OCI-LY3 (cell line): Measurements from ENCODE around the gene DDIT4L.

Experiments
- H2AFZ ChIP-seq: fragments of 200-600, 300-600 bp; shearing (Covaris generic); 2 replicates; pipeline ENCODE4 v1.6.0; 2014; ENCODE audit warnings: antibody characterized with exemption, low read depth, low read length
- H3K27ac ChIP-seq: fragments of 200-600, 300-600 bp; sonication (generic); 2 replicates; pipeline ENCODE4 v1.5.1; 2014; ENCODE audit warnings: mild to moderate bottlenecking, low read length, moderate library complexity, mixed read lengths
- H3K27me3 ChIP-seq: fragments of 200-600, 300-600 bp; sonication (generic); 2 replicates; pipeline ENCODE4 v1.6.1; 2014; ENCODE audit warnings: low read depth, low read length, mixed read lengths
- H3K36me3 ChIP-seq: fragments of 200-600, 300-600 bp; sonication (generic); replicated peaks from 2 replicates; pipeline ENCODE3; 2014; ENCODE audit warnings: low read depth, low read length, mixed read lengths
- H3K4me1 ChIP-seq: fragments of 300-600, 200-600 bp; sonication (generic); 2 replicates; pipeline ENCODE4 v1.6.1; 2014; ENCODE audit warnings: low read length, mixed read lengths
- H3K4me2 ChIP-seq: fragments of 200-600, 300-600 bp; sonication (generic); 2 replicates; pipeline ENCODE4 v1.6.1; 2014; ENCODE audit warnings: low read length, mixed read lengths
- H3K4me3 ChIP-seq: fragments of 300-600, 200-600 bp; sonication (generic); 2 replicates; pipeline ENCODE4 v1.5.1; 2014; ENCODE audit warnings: antibody characterized with exemption, mild to moderate bottlenecking, low read length, moderate library complexity
- H3K79me2 ChIP-seq: fragments of 300-600, 200-600 bp; shearing (Covaris generic); 2 replicates; pipeline ENCODE4 v1.6.1; 2014; ENCODE audit warnings: mild to moderate bottlenecking, low read length, mixed read lengths
- H3K9ac ChIP-seq: fragments of 300-600, 200-600 bp; shearing (Covaris generic); 2 replicates; pipeline ENCODE4 v1.6.0; 2014; ENCODE audit warnings: mild to moderate bottlenecking, low read length, moderate library complexity
- H3K9me3 ChIP-seq: fragments of 200-600, 300-600 bp; shearing (Covaris generic); 2 replicates; pipeline ENCODE4 v1.6.1; 2014; ENCODE audit warnings: low read length, mixed read lengths; ENCODE audit not compliant: insufficient read depth
- H4K20me1 ChIP-seq: fragments of 200-600, 300-600 bp; sonication (generic); 2 replicates; pipeline ENCODE4 v1.6.1; 2016; ENCODE audit warnings: low read length, mixed read lengths; ENCODE audit not compliant: insufficient read depth
- CTCF ChIP-seq: fragments of 200-600, 300-600 bp; sonication (generic); IDR thresholded peaks from 2 replicates; pipeline ENCODE4 v1.5.1; 2014; ENCODE audit warnings: antibody characterized with exemption, low read length, low read depth
- EZH2phosphoT487 ChIP-seq: fragments of 200-600 bp; shearing (Covaris generic); IDR thresholded peaks from 2 replicates; pipeline ENCODE4 v1.6.1; 2018; ENCODE audit warnings: antibody characterized with exemption, mixed run types, low read depth

DDIT4L gene

GRCh38 chr4:100170986-100171385 is 19.3 kb downstream of the DDIT4L start:
- Histone ChIP-seq H3K9me3 (no peaks in the 10 kb centered on the region), H3K4me1 (no peaks in the 10 kb centered on the region), H4K20me1 (no peaks in the 10 kb centered on the region), H3K36me3 (no peaks in the 10 kb centered on the region), H3K79me2 (no peaks in the 10 kb centered on the region), H3K4me3 (no peak overlapping the region), H3K9ac (no peak overlapping the region), H3K4me2 (no peak overlapping the region), H2AFZ (no peak overlapping the region), H3K27ac (no peak overlapping the region), H3K27me3 (no peaks in the 10 kb centered on the region)
- TF ChIP-seq CTCF (no peak), EZH2phosphoT487 (no peak)

GRCh38 chr4:100169491-100170485 is 20.5 kb downstream of the DDIT4L start:
- Histone ChIP-seq H3K36me3 (no peaks in the 10 kb centered on the region), H3K79me2 (no peaks in the 10 kb centered on the region), H4K20me1 (no peaks in the 10 kb centered on the region), H3K4me1 (no peaks in the 10 kb centered on the region), H3K9me3 (no peaks in the 10 kb centered on the region), H2AFZ (no peak overlapping the region), H3K4me3 (no peak overlapping the region), H3K9ac (no peak overlapping the region), H3K27ac (no peak overlapping the region), H3K4me2 (no peak overlapping the region), H3K27me3 (no peaks in the 10 kb centered on the region)
- TF ChIP-seq EZH2phosphoT487 (no peak), CTCF (no peak)

GRCh38 chr4:100168521-100168920 is 21.7 kb downstream of the DDIT4L start:
- no peak overlapping the region for H3K4me3 ChIP-seq
- no peaks in the 10 kb centered on the region for H3K27me3 ChIP-seq
- TF ChIP-seq CTCF (no peak), EZH2phosphoT487 (no peak)
- H3K27ac ChIP-seq: no peak overlapping the region
- no peaks in the 10 kb centered on the region for H3K79me2 ChIP-seq
- H2AFZ ChIP-seq: no peak overlapping the region
- H4K20me1 ChIP-seq: no peaks in the 10 kb centered on the region
- no peaks in the 10 kb centered on the region for H3K4me1 ChIP-seq
- no peaks in the 10 kb centered on the region for H3K36me3 ChIP-seq
- no peak overlapping the region for H3K9ac ChIP-seq
- no peak overlapping the region for H3K4me2 ChIP-seq
- H3K9me3 ChIP-seq: no peaks in the 10 kb centered on the region

- Histone ChIP-seq H3K4me1 (no peaks in the 10 kb centered on the region), H3K9me3 (peaks cover 14% of the 10 kb centered on the region; the same call in 1 of the 2 replicates), H3K4me2 (no peak overlapping the region), H4K20me1 (no peaks in the 10 kb centered on the region), H3K27ac (no peak overlapping the region), H3K9ac (no peak overlapping the region), H2AFZ (no peak overlapping the region), H3K79me2 (no peaks in the 10 kb centered on the region), H3K36me3 (peaks cover 7% of the 10 kb centered on the region), H3K4me3 (no peak overlapping the region), H3K27me3 (no peaks in the 10 kb centered on the region)
- TF ChIP-seq EZH2phosphoT487 (no peak), CTCF (no peak)
Measured at GRCh38 chr4:100166297-100167039, 23.8 kb downstream of the DDIT4L start.
